Activated CD8-positive, alpha-beta T cell treated with anti-CD3 and anti-CD28 coated beads for 36 hours (primary cell): ENCODE data around the gene ARRB1. TPM values are rescaled to one million over a fixed set of nuclear protein-coding genes. Genes with fewer than 3 reads are reported as not detected.

Source experiments
- ATAC-seq: fragments of 200-7000 bp; cut with Tn5 transposase; one replicate; pipeline ENCODE4 v1.10.0; 2021; ENCODE audit warnings: mild to moderate bottlenecking, moderate library complexity
- CTCF ChIA-PET: fragments of 350-600 bp; sonication (Branson Sonifier 250); formaldehyde crosslinking; loops from one replicate; lab custom pipeline; 2021; ENCODE audit warnings: antibody characterized with exemption; lab: Charles Lee
- POLR2A ChIA-PET: fragments of 350-600 bp; sonication (Branson Sonifier 250); formaldehyde crosslinking; loops from one replicate; lab custom pipeline; 2021; ENCODE audit warnings: antibody characterized with exemption; lab: Charles Lee
- DNase-seq: peaks from one replicate; pipeline ENCODE4 v3.0.0-alpha.2; 2020
- H3K27ac Mint-ChIP-seq: one replicate; pipeline ENCODE4 v1.8.0; 2021; ENCODE audit warnings: mild to moderate bottlenecking, mixed read lengths
- H3K27me3 Mint-ChIP-seq: one replicate; pipeline ENCODE4 v1.8.0; 2021; ENCODE audit warnings: mixed read lengths
- H3K36me3 Mint-ChIP-seq: one replicate; pipeline ENCODE4 v1.8.0; 2021; ENCODE audit warnings: low read depth, mixed read lengths
- H3K4me1 Mint-ChIP-seq: one replicate; pipeline ENCODE4 v1.8.0; 2021; ENCODE audit warnings: low read depth, mixed read lengths
- H3K4me3 Mint-ChIP-seq: one replicate; pipeline ENCODE4 v1.8.0; 2021; ENCODE audit warnings: mild to moderate bottlenecking, moderate library complexity, mixed read lengths
- H3K9me3 Mint-ChIP-seq: one replicate; pipeline ENCODE4 v1.8.0; 2021; ENCODE audit warnings: mixed read lengths
- intact Hi-C: fragments of 100-400 bp; cut with micrococcal nuclease; formaldehyde crosslinking; loops from one replicate; pipeline ENCODE4 v1.10.0; 2022
- total RNA-seq, 2 experiments: library from RNA; stranded (reverse); gene quantifications; one replicate each; pipeline ENCODE4 v1.2.3, GENCODE V29; 2021
- TF ChIP-seq, protein P1 (sequence below): fragments of 200-600 bp; IDR thresholded peaks from one replicate; pipeline ENCODE4 v1.8.0; 2022; ENCODE audit warnings: antibody characterized with exemption, mild to moderate bottlenecking

ARRB1 gene
- total RNA-seq, 2 experiments from 2014 or later = 16.2 to 18.8 TPM

DNA sequence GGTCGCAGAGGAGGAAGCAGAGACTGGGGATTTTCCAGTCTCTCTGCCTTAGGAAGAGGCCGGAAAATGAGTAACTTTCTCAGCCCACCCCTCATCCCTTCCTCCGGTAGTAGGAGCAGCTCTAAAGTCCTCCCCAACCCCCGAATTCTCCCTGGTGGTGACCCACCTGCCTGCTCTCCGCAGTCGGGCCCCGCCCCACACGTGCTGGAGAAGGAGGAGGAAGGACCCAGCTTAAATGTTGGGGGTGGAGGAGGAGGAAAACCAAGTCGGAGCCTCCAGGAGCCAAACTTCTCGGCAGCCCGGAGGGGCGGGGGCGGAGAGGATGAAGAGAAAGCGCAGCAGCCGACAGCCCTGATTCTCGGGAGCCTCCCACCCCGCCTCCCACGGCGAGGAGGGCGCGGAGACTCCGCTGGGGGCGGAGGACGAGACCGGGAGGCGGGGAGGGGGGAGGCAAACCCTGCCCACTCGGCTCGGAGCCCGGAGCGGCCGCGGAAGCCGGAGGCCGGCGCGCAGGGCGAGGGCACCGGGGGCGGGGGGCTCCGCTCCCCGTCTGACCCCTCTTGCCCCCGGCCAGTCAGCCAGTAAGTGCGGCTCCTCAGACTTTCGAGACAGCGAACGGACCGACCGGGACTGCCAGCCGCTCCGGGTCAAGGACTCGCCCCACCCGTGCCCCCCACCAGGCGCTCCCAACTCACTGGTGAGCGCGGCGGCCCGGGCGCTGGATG, 111.0 kb downstream of the ARRB1 start, which contains the start of gene TPBGL:
TSS of gene TPBGL (plus strand) at position 464 of the 725 bp plus-strand sequence. CDS start 276 bp downstream, outside the sequence.
- H3K36me3 Mint-ChIP-seq = no peaks in the 10 kb centered on the region
- no peaks in the 10 kb centered on the region for H3K9me3 Mint-ChIP-seq
- ChIA-PET POLR2A (interaction anchor here (1.4 to 2.6 kb wide), 3 partner anchors 11 to 17 kb away, joined by 4 to 15 read pairs (median 6); no protein-coding TSS in a partner anchor), CTCF (interaction anchor here (0.8 to 19.6 kb wide), 31 partner anchors 8 to 331 kb away, joined by 3 to 663 read pairs (median 8); partner anchors contain the start of gene SLCO2B1)
- H3K27me3 Mint-ChIP-seq = peaks cover 29% of the 10 kb centered on the region
- intact Hi-C loops = no loop called here
- H3K4me3 Mint-ChIP-seq = peak within 1 kb of the TSS; percentile 71
- TF ChIP-seq, protein P1, sequence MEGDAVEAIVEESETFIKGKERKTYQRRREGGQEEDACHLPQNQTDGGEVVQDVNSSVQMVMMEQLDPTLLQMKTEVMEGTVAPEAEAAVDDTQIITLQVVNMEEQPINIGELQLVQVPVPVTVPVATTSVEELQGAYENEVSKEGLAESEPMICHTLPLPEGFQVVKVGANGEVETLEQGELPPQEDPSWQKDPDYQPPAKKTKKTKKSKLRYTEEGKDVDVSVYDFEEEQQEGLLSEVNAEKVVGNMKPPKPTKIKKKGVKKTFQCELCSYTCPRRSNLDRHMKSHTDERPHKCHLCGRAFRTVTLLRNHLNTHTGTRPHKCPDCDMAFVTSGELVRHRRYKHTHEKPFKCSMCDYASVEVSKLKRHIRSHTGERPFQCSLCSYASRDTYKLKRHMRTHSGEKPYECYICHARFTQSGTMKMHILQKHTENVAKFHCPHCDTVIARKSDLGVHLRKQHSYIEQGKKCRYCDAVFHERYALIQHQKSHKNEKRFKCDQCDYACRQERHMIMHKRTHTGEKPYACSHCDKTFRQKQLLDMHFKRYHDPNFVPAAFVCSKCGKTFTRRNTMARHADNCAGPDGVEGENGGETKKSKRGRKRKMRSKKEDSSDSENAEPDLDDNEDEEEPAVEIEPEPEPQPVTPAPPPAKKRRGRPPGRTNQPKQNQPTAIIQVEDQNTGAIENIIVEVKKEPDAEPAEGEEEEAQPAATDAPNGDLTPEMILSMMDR = no peak
- H3K27ac Mint-ChIP-seq = no peak within 1 kb of the TSS
- DNase-seq (peak; percentile 45), ATAC-seq (no peak)
- H3K4me1 Mint-ChIP-seq = peaks cover 10% of the 10 kb centered on the region

DNA sequence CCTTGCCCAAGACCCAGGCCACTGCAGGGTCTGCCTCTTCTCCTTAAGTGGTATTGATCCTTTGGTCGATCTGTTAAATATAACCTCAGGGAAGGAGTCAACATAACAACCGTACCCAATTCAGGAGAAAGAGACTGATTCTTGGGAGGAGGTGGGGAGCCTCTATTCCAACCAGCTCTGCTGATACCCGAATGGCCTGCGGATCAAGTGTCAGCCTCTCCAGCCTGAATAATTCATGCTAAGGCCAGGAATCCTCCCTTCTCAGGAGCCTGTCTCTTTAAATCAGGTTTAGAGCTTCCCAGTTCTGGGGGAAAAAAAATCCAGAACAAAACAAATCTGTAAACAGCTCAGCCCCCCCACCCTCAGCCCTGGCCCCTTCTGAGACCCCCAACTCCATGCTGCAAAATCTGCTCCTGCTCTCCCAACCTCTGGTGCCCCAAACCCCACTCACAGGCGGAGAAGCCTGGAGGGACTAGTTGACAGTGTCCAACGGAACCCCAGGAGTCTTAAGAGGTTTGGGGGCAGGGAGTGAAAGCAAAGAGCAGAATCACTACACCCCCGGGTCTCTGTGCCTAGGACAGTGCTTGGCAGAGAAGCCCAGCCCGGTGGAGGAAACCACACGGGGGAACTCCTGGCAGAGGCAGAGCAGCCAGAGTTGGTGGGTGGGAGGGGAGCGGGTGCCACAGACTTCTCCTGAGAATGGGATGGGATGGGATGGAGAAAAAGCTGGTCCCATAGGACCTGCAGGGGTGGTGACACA, 111.8 kb downstream of the ARRB1 start:
- POLR2A ChIA-PET = interaction anchor here (1.4 to 1.5 kb wide), 2 partner anchors 13 to 16 kb away, joined by 4 to 6 read pairs; no protein-coding TSS in a partner anchor
- Mint-ChIP-seq H3K27me3 (peaks cover 29% of the 10 kb centered on the region), H3K36me3 (no peaks in the 10 kb centered on the region), H3K9me3 (no peaks in the 10 kb centered on the region), H3K27ac (no peak overlapping the region), H3K4me3 (peak overlapping the region; percentile 71), H3K4me1 (peaks cover 10% of the 10 kb centered on the region)
- DNase-seq = no peak
- TF ChIP-seq, protein P1 = no peak
- intact Hi-C loops = no loop called here
- no peak for ATAC-seq
- CTCF ChIA-PET = interaction anchor here (1.5 to 19.6 kb wide), 7 partner anchors 9 to 284 kb away, joined by 3 to 663 read pairs (median 18); partner anchors contain the start of gene SLCO2B1

DNA sequence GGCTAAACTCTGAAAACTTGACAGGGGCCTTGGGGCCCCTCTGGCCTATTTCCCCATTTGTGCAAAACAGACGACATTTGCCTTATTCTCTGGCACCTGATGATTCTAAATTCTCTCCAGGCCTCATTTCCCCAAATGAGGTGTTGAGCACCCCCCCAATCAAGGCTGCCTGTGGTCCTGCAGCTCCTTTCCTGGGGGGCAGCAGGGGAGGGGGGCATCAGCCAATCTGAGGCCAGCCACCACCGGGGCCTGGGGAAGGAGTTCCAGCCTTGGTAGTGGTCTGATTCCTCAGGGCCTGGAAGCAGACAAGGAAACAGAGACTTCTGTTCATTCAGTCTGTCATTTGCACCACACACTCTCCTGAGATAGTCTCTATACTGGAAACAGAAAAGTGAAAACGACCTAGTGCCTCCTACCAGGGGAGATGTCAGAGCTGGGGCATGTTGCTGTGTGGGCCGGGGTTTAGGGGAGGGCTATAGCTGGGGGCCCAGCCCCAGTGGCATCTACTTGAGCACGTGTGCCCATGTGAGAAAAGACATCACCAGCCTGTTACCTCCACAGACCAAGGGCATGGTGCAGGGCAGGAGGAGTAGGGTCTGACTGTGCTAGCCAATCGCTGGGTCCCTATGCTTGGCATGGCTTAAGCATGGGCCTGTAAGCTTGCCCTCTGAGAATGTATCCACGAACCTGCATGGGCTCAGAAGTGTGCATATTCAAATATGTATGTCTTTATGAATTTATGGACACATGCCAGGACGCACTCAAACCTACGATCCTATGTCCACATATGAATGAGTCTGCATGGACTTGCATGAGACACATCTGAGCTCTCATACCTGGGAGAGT, 112.6 kb downstream of the ARRB1 start:
- Mint-ChIP-seq H3K4me1 (peaks cover 10% of the 10 kb centered on the region), H3K27ac (no peak overlapping the region), H3K36me3 (no peaks in the 10 kb centered on the region), H3K27me3 (peaks cover 26% of the 10 kb centered on the region), H3K4me3 (no peak overlapping the region), H3K9me3 (no peaks in the 10 kb centered on the region)
- ATAC-seq (no peak), DNase-seq (no peak)
- ChIA-PET POLR2A (interaction anchor here (1.5 kb wide), 1 partner anchor 15 kb away, joined by 4 read pairs; no protein-coding TSS in a partner anchor), CTCF (interaction anchor here (1.5 to 19.6 kb wide), 4 partner anchors 10 to 283 kb away, joined by 3 to 663 read pairs (median 24); partner anchors contain the start of gene SLCO2B1)
- TF ChIP-seq, protein P1 = no peak
- intact Hi-C loops = no loop called here

DNA sequence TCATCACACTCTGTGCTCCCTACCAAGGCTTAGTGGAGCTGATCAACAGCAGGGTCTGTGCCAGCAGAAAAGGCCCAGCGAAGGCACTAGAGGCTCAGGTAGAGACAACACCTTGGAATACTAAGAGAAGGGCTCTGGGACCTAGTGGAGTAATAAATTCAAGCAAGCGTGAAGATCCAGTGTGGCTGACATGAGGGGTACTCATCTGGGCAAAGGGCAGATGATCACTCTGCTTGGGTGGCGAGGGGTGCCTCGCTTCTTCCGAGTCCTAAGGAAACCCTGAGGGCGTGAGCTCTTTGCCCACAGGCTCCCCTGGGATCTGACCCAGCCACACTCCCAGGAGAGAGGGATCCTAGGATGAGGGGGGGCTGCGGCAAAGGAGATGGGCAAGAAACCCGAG, 114.4 kb downstream of the ARRB1 start:
- POLR2A ChIA-PET = no interaction called here
- Mint-ChIP-seq H3K9me3 (no peaks in the 10 kb centered on the region), H3K27me3 (peaks cover 10% of the 10 kb centered on the region), H3K27ac (no peak overlapping the region), H3K36me3 (no peaks in the 10 kb centered on the region), H3K4me3 (no peak overlapping the region), H3K4me1 (peaks cover 6% of the 10 kb centered on the region)
- CTCF ChIA-PET = interaction anchor here (0.6 to 19.6 kb wide), 3 partner anchors 12 to 95 kb away, joined by 3 to 663 read pairs (median 41); partner anchors contain the start of gene SLCO2B1
- ATAC-seq (no peak), DNase-seq (no peak)
- TF ChIP-seq, protein P1 = no peak
- intact Hi-C loops = no loop called here
